ENCODE measurements around the gene ERVW-1.

The ERVW-1 gene

DNA sequence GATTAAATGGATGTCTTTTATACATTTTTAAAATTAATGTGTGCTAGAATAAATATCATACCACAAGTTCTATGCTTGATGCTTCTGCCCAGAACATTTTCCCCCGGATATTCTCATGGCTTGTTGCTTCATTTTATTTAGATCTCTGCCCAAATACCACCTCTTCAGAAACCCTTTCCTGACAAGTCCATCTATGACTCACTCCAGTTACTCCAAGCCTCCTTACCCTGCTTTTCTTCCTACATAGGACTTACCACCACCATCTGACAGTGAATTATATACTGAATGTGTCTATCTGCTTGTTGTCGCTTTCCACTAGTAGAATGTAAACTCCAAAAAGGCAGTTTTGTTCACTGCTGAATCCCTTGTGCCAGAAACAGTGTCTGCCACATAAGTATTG, 19.1 kb upstream of the ERVW-1 start:
- TF ChIP-seq SPI1 (IDR thresholded peaks at IDR 0.05; ENCODE audit: borderline replicate concordance, low read depth): no peak
- no peak for TF ChIP-seq POLR2AphosphoS5 (IDR thresholded peaks at IDR 0.05; ENCODE audit: low read depth)
- no peak for TF ChIP-seq GABPA (IDR thresholded peaks at IDR 0.05; ENCODE audit: low read depth)
- TF ChIP-seq, protein P1, sequence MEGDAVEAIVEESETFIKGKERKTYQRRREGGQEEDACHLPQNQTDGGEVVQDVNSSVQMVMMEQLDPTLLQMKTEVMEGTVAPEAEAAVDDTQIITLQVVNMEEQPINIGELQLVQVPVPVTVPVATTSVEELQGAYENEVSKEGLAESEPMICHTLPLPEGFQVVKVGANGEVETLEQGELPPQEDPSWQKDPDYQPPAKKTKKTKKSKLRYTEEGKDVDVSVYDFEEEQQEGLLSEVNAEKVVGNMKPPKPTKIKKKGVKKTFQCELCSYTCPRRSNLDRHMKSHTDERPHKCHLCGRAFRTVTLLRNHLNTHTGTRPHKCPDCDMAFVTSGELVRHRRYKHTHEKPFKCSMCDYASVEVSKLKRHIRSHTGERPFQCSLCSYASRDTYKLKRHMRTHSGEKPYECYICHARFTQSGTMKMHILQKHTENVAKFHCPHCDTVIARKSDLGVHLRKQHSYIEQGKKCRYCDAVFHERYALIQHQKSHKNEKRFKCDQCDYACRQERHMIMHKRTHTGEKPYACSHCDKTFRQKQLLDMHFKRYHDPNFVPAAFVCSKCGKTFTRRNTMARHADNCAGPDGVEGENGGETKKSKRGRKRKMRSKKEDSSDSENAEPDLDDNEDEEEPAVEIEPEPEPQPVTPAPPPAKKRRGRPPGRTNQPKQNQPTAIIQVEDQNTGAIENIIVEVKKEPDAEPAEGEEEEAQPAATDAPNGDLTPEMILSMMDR (IDR thresholded peaks at IDR 0.05; ENCODE audit: insufficient read depth, low read length): no peak
- TF ChIP-seq, protein P2, sequence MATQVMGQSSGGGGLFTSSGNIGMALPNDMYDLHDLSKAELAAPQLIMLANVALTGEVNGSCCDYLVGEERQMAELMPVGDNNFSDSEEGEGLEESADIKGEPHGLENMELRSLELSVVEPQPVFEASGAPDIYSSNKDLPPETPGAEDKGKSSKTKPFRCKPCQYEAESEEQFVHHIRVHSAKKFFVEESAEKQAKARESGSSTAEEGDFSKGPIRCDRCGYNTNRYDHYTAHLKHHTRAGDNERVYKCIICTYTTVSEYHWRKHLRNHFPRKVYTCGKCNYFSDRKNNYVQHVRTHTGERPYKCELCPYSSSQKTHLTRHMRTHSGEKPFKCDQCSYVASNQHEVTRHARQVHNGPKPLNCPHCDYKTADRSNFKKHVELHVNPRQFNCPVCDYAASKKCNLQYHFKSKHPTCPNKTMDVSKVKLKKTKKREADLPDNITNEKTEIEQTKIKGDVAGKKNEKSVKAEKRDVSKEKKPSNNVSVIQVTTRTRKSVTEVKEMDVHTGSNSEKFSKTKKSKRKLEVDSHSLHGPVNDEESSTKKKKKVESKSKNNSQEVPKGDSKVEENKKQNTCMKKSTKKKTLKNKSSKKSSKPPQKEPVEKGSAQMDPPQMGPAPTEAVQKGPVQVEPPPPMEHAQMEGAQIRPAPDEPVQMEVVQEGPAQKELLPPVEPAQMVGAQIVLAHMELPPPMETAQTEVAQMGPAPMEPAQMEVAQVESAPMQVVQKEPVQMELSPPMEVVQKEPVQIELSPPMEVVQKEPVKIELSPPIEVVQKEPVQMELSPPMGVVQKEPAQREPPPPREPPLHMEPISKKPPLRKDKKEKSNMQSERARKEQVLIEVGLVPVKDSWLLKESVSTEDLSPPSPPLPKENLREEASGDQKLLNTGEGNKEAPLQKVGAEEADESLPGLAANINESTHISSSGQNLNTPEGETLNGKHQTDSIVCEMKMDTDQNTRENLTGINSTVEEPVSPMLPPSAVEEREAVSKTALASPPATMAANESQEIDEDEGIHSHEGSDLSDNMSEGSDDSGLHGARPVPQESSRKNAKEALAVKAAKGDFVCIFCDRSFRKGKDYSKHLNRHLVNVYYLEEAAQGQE (IDR thresholded peaks at IDR 0.05; ENCODE audit: insufficient replicate concordance, low read depth): no peak
- no peak overlapping the region for H3K27ac ChIP-seq (replicated peaks)
- DNase-seq (ENCODE audit: low read depth in 1 of 2, low spot score in 1 of 2): no peak
- no peaks in the 10 kb centered on the region for H3K27me3 ChIP-seq (ENCODE audit: insufficient read depth, poor library complexity, severe bottlenecking)
- H3K4me3 ChIP-seq (replicated peaks; ENCODE audit: insufficient read depth, low read length): no peak overlapping the region

DNA sequence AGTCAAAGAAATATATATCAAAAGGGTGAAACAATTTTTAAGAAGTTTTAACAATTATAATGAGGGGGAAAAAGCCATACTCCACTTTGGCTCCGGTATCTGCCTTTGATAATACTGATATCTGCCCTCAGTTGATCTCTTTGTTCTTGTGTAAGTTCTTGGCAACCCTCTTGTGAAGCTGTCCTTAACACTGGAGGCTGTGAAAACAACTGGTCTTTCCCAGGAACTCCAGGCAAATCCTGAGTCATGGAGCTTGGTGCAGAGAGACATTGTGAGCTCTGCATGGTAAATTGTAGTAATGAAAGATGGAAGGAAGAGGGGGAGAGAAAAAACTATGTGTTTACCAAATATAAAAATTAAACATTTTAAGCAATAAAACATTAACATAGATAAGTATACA, 11.9 kb upstream of the ERVW-1 start:
- DNase-seq (ENCODE audit: low read depth in 1 of 2, low spot score in 1 of 2): no peak
- H3K27me3 ChIP-seq (ENCODE audit: insufficient read depth, poor library complexity, severe bottlenecking): no peaks in the 10 kb centered on the region
- H3K4me3 ChIP-seq (replicated peaks; ENCODE audit: insufficient read depth, low read length): no peak overlapping the region
- no peak for TF ChIP-seq GABPA (IDR thresholded peaks at IDR 0.05; ENCODE audit: low read depth)
- TF ChIP-seq POLR2AphosphoS5 (IDR thresholded peaks at IDR 0.05; ENCODE audit: low read depth): no peak
- no peak for TF ChIP-seq SPI1 (IDR thresholded peaks at IDR 0.05; ENCODE audit: borderline replicate concordance, low read depth)
- TF ChIP-seq, protein P1 (IDR thresholded peaks at IDR 0.05; ENCODE audit: insufficient read depth, low read length): no peak
- no peak overlapping the region for H3K27ac ChIP-seq (replicated peaks)

DNA sequence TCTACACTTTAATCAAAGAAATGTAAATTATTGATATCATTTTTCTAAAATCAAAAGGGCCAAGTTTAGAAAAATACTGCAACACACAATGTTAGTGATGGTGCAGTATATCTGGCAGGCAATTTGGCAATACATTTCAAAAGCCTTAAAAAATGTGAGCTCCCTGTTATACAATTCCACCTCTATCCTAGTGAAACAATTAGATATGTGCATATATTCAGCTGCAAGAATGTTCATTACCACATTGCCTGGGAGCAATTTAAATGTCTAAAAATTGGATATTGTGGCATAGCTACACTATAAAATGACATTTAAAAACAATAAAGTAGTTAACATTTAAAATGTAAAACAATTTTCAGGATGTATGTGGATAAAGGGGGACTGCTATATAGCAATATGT, 10.1 kb upstream of the ERVW-1 start:
- DNase-seq (ENCODE audit: low read depth in 1 of 2, low spot score in 1 of 2): no peak
- TF ChIP-seq SPI1 (IDR thresholded peaks at IDR 0.05; ENCODE audit: borderline replicate concordance, low read depth) (no peak), GABPA (IDR thresholded peaks at IDR 0.05; ENCODE audit: low read depth) (no peak), POLR2AphosphoS5 (IDR thresholded peaks at IDR 0.05; ENCODE audit: low read depth) (no peak)
- TF ChIP-seq, protein P2 (IDR thresholded peaks at IDR 0.05; ENCODE audit: insufficient replicate concordance, low read depth): no peak
- TF ChIP-seq, protein P1 (IDR thresholded peaks at IDR 0.05; ENCODE audit: insufficient read depth, low read length): no peak
- Histone ChIP-seq H3K27ac (replicated peaks) (no peak overlapping the region), H3K4me3 (replicated peaks; ENCODE audit: insufficient read depth, low read length) (no peak overlapping the region), H3K27me3 (ENCODE audit: insufficient read depth, poor library complexity, severe bottlenecking) (no peaks in the 10 kb centered on the region)

DNA sequence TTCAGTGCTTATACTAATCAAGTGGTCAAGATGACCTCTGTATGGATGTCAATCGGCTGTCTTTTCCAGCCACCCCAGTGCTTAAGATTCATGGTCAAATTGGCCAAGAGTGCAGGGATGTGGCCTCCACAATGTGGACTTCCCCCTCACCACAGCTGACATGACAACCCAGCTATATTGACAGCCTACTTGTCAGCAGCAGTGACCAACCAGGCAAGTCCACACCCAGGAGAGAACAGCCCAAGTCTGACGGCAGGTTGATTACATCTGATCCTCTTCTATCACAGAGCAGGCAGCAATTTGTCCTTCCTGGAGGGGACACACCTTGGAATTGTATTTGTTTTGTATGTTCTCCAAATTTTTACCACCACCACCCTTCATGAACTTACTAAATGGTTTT, 8.2 kb upstream of the ERVW-1 start:
- DNase-seq (ENCODE audit: low read depth in 1 of 2, low spot score in 1 of 2): no peak
- Histone ChIP-seq H3K4me3 (replicated peaks; ENCODE audit: insufficient read depth, low read length) (no peak overlapping the region), H3K27me3 (ENCODE audit: insufficient read depth, poor library complexity, severe bottlenecking) (no peaks in the 10 kb centered on the region), H3K27ac (replicated peaks) (no peak overlapping the region)
- TF ChIP-seq GABPA (IDR thresholded peaks at IDR 0.05; ENCODE audit: low read depth) (no peak), SPI1 (IDR thresholded peaks at IDR 0.05; ENCODE audit: borderline replicate concordance, low read depth) (no peak), POLR2AphosphoS5 (IDR thresholded peaks at IDR 0.05; ENCODE audit: low read depth) (no peak)
- TF ChIP-seq, protein P1 (IDR thresholded peaks at IDR 0.05; ENCODE audit: insufficient read depth, low read length): no peak
- TF ChIP-seq, protein P2 (IDR thresholded peaks at IDR 0.05; ENCODE audit: insufficient replicate concordance, low read depth): no peak

All from HL-60 (cell line).